Umbilical cord (tissue), 2 donors: ENCODE data around the gene PHF23. TPM values are rescaled to one million over a fixed set of nuclear protein-coding genes. Genes with fewer than 3 reads are reported as not detected.

ENCODE experiments used
- DNase-seq: peaks from one replicate; pipeline ENCODE4 v3.0.0-alpha.2; 2015; ENCODE audit warnings: low spot score
- total RNA-seq: library from RNA; depleted of rRNA; stranded (reverse); fragments of >200 nt; gene quantifications from one replicate; pipeline ENCODE4 v1.2.3, GENCODE V29; 2014; ENCODE audit warnings: low replicate concordance; ENCODE audit not compliant: insufficient read depth

Gene PHF23
- total RNA-seq, 1 donor from 2014 or later = 29.1 TPM

DNA sequence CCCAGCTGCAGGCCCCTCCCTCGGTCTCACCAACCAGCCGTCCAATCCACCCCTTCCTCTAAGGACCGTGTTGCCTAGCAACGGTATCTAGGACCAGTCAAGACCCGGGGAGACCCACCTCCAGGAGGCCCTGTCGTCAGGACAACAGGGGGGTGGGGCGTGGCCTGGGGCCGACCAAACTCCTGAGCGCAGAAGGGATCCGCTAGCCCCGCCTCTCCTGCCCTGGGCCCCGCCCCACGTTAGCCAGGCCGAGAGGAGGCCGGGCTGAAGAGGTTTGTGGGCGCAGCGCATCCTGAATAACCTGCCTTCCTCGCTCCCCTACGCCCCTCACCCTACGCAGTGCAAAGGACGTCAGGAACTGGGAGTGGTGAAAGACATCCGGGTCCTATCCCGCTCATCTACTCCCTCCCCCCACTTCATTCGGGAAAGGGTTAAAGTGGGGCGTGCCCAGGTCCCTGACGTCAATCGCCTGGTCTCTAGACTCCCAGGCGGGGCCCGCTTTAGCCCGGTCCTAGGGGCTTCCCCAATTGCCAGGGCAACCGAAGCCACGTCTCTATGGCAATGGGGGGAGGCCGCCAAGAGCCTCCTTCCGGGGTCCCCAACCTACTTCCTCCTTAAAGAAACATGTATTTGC is 34.3 kb downstream of the PHF23 start:
- peak; percentile 93 for DNase-seq

GRCh38 chr17:7204336-7204735 is 34.9 kb downstream of the PHF23 start:
- DNase-seq = no peak

- no peak for DNase-seq
Measured at GRCh38 chr17:7203391-7203790, 35.9 kb downstream of the PHF23 start.

GRCh38 chr17:7196651-7197401 is 42.4 kb downstream of the PHF23 start:
- no peak for DNase-seq

- no peak for DNase-seq
Measured at GRCh38 chr17:7195971-7196370, 43.3 kb downstream of the PHF23 start.

DNA sequence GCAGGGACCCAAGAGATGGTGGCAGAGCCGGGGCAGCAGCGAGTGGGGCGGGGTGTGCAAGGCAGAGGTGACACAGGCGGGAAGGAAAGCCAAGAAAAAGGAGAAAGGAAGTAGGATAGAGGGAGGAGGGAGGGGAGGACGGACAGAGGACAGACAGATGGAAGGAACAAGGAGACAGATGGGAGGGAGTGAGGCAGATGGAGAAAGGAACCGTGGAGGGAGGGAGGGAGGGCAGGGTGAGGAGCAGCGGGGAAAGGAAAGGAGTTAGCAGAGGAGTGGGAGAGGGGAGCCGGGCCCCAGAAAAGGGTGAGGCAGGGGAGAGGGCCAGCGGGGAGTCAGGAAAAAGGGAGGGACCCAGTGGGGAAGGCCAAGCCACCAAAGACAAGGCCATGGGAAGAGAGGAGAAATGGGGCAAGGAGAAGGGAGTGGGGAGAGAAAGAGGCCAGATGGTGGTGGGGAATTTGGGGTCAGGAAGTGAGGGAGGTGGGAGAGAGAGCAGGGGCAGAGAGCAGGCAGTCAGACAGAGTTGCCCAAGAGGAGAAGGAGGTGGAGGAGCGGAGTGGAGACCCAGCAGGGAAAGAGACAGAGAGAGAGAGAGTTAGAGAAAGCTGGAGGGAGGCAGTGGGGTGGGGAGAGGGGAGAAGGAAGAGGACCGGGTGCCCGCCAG is 46.9 kb downstream of the PHF23 start:
- no peak for DNase-seq

- peak; percentile 43 for DNase-seq
Measured at GRCh38 chr17:7191571-7192270, 47.5 kb downstream of the PHF23 start.

DNA sequence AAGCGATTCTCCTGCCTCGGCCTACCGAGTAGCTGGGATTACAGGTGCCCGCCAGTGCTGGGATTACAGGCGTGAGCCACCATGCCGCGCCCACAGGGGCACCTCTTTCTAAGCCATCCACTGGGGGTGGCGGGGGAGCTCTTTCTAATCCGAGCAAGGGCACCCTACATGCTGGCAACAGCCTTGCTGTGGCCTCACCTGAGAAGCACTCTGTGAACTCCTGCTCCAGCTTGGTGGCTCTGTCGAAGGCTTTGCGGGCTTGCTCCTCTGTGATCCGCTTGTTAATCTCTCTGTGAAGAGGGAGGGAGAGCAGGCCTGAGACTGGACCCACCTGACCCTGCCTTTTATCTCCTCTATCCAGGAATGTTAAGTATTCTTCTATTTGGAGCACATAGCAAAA is 48.2 kb downstream of the PHF23 start:
- no peak for DNase-seq

DNA sequence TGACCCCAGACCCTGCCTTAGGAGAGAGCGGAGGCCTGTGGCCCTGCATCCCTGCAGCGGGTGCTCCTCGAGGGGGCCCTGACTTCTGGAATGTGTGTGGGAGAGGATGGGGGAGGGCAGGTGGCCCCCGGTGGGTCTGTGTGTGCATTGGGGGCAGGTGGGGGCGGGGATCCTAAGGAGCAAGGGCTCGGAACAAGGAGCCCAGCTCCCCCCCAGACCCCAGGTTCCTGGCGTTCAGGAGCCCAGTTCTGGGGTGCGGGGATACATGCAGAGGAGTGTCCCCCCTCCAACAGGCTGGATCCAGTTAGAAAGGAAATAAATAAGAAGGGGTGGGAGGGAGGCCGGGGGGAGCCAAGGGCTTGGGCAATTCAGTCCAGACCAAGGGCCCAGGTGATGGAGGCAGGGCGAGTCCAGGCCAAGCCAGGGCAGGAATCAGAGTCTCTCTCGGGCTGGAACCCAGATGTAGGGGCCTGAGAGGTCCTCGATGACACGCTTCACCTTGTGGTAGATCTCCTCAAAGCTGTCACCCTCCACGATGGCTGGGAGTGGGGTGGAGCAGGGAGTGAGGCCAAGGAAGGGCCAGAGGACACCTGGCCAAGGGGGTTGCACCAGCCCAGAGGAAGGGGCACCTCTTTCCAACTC is 48.9 kb downstream of the PHF23 start:
- no peak for DNase-seq

DNA sequence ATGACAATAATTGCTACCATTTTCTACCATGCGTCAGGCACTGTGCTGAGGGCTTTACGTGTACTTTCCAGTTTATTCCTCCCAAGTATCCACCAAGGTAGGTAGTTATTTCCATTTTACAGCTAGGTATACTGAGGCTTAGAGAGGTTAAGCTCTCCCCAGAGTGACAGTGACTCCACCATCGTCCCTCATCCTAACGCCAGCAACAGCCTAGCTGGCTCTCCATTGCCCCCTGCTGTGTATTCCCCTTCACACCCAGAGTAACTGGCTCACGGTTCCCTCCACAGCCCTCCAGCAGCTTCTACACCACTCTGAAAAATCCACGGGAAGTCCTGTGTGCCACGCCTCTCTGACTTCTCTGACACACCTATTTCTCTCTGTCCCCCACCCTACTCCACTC is 53.0 kb downstream of the PHF23 start:
- no peak for DNase-seq

Other genes starting within 250 kb of the PHF23 start
- gene ALOX12, start 243.4 kb downstream of the PHF23 start, total RNA-seq = not detected
- gene RNASEK, start 226.8 kb downstream of the PHF23 start, total RNA-seq = 12.8 TPM
- 35.2 TPM for gene BCL6B, start 216.4 kb downstream of the PHF23 start, total RNA-seq
- not detected for gene SLC16A13, start 203.4 kb downstream of the PHF23 start, total RNA-seq
- 2.9 TPM for gene SLC16A11, start 195.4 kb downstream of the PHF23 start, total RNA-seq
- gene CLEC10A, start 159.2 kb downstream of the PHF23 start, total RNA-seq = not detected
- gene ASGR2, start 124.6 kb downstream of the PHF23 start, total RNA-seq = not detected
- gene ASGR1, start 60.1 kb downstream of the PHF23 start, total RNA-seq = 1.2 TPM
- gene DLG4, start 19.6 kb downstream of the PHF23 start, total RNA-seq = 18.3 TPM
- gene ACADVL, start 19.5 kb downstream of the PHF23 start, total RNA-seq = 147 TPM
- 64.8 TPM for gene DVL2, start 4.9 kb downstream of the PHF23 start, total RNA-seq
- gene GABARAP, start 3.0 kb upstream of the PHF23 start, total RNA-seq = 240 TPM
- 15.4 TPM for gene CTDNEP1, start 12.3 kb upstream of the PHF23 start, total RNA-seq
- 13.7 TPM for gene ELP5, start 12.8 kb upstream of the PHF23 start, total RNA-seq
- 14.2 TPM for gene CLDN7, start 23.0 kb upstream of the PHF23 start, total RNA-seq
- gene SLC2A4, start 42.3 kb upstream of the PHF23 start, total RNA-seq = 7.7 TPM
- 0.96 TPM for gene YBX2, start 55.2 kb upstream of the PHF23 start, total RNA-seq
- gene EIF5A, start 68.2 kb upstream of the PHF23 start, total RNA-seq = 136 TPM
- gene GPS2, start 75.9 kb upstream of the PHF23 start, total RNA-seq = 20.5 TPM
- gene NEURL4, start 89.9 kb upstream of the PHF23 start, total RNA-seq = 35.6 TPM
- 5.3 TPM for gene ACAP1, start 97.1 kb upstream of the PHF23 start, total RNA-seq
- 18.3 TPM for gene KCTD11, start 112.7 kb upstream of the PHF23 start, total RNA-seq
- gene TMEM95, start 115.7 kb upstream of the PHF23 start, total RNA-seq = not detected
- gene TNK1, start 141.6 kb upstream of the PHF23 start, total RNA-seq = 12.8 TPM
- gene PLSCR3, start 155.1 kb upstream of the PHF23 start, total RNA-seq = 21.9 TPM
- gene TMEM256, start 164.6 kb upstream of the PHF23 start, total RNA-seq = 89.3 TPM
- gene NLGN2, start 168.4 kb upstream of the PHF23 start, total RNA-seq = 4.8 TPM
- gene SPEM1, start 180.9 kb upstream of the PHF23 start, total RNA-seq = not detected
- not detected for gene SPEM2, start 186.2 kb upstream of the PHF23 start, total RNA-seq
- 0.96 TPM for gene SPEM3, start 189.4 kb upstream of the PHF23 start, total RNA-seq
- 1.9 TPM for gene TMEM102, start 196.0 kb upstream of the PHF23 start, total RNA-seq
- 12.8 TPM for gene FGF11, start 200.1 kb upstream of the PHF23 start, total RNA-seq
- gene CHRNB1, start 205.6 kb upstream of the PHF23 start, total RNA-seq = 8.9 TPM
- gene ZBTB4, start 240.2 kb upstream of the PHF23 start, total RNA-seq = 18.1 TPM
- 0.24 TPM for gene SLC35G6, start 242.0 kb upstream of the PHF23 start, total RNA-seq
- gene POLR2A, start 244.9 kb upstream of the PHF23 start, total RNA-seq = 40.7 TPM